NCI-H2081 (cell line): ENCODE measurements around the gene LTBP3.

Experiments used
- DNase-seq, 2 experiments: peaks; one replicate each; lab custom pipeline; 2025; lab: John Stamatoyannopoulos, UW

The LTBP3 gene

DNA sequence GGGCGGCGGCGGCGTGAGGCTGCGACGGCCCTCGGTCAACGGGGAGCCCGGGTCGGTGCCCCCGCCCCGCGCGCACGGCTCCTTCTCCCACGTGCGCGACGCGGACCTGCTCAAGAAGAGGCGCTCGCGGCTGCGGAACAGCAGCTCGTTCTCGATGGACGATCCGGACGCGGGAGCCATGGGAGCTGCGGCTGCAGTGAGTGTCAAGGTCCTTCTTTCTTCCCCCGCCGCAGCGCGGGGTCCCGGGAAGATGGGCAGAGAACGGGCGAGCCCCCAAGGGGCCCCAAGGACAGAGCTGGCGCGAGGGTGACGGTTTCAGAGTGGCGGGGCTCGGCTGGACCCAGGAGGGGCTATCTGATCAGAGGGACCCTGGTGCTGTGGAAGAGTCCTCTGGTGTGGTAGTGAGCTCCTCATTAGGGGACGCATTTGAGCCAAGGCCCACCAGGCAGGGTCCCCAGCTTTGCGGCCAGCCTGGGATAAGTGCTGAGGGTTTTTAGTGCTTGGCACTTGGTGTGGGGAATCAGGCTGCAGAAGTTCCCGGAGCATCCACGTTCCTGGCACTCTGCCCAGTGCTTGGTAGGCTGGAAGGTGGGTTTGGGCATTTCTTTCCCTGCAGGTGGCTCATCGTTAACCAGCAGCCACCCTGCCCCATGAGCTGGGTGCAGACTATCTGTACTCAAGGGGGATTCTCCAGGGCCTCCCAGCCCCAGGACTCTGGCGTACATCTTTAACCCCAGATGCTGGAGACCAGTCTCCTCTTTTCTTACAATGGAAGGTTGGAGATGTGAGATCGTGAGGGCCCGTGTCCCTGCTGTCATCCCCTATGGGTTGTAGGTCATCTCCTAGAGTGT lies 27.5 kb upstream of the LTBP3 start:
- DNase-seq, result no peak

DNA sequence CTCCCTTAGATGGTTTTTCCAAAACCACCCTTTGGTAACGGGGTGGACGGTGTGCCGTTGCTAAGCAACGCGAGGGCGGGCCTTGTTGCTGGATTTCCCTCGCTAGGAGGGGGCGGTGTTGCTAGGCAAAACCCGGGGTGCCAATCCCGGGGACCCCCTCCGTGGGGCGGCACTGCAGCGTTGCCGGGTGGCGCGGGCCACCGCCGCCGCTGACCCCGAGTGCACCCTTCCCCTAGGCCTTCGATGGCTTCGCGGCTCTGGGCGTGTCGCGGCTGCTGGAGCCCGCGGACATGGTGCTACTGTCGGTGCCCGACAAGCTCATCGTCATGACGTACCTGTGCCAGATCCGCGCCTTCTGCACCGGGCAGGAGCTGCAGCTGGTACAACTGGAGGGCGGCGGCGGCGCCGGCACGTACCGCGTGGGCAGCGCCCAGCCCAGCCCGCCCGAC lies 26.6 kb upstream of the LTBP3 start:
- DNase-seq, result no peak

DNA sequence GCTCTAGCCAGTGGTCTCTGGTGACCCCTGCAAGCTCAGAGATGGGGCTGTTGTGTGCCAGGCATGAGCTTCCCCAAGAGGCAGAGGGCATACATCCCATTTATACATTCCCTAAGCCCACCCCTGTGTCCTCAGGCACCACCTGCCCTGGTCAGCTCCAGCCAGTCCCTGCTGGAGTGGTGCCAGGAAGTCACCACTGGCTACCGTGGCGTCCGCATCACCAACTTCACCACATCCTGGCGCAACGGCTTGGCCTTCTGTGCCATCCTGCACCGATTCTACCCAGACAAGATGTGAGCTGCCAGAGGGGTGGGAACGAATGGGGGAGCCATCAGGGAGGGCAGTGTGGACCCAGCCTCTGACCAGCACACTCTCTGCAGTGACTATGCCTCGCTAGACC lies 25.9 kb upstream of the LTBP3 start:
- no peak for DNase-seq

DNA sequence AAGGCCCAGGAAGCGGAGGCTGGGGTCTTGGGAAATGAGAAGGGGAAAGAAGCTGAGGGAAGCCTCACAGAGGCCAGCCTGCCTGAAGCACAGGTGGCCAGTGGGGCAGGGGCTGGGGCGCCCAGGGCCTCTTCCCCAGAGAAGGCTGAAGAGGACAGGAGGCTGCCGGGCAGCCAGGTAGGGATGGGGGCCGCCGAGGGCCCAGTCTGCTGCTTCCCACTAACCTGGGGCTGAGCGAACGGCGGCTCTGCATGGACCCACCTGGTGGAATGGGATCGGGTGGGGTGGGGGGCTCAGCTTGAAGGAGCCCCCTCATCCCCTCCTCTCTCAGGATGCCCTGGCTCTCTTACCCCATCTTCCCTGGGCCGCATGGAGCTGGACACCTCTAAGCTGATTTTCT lies 25.4 kb upstream of the LTBP3 start:
- no peak for DNase-seq

DNA sequence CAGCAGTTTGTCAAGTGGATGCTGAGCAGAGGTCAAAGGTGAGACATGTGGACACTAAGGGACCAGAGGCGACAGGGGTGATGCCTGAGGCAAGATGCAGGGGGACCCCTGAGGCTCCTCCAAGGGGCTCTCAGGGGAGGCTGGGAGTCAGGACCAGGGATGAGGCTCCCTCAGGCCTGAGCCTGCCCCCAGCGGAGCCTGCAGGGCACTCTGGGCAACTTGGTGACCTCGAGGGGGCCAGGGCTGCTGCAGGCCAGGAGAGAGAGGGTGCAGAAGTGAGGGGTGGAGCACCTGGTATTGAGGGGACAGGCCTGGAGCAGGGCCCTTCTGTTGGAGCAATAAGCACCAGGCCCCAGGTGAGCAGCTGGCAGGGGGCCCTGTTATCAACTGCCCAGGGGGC lies 23.8 kb upstream of the LTBP3 start:
- no peak for DNase-seq

DNA sequence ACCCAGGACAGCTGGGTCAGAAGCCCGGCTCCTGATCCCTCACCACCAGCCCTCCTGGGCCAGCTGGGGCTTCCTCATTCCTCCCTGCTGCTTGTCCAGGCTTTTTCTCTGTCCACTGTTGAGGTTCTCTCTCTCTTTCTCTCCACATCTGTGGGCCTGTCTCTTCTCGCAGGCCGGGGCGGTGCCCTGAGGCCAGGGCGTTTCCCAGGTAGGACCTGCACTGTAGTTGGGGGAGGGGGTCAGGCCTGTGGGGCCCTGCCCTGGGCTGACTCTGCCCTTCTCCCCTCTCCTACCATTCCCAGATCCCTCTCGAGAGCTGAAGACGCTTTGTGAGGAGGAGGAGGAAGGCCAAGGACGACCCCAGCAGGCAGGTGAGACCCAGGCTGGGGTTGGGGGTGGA lies 22.6 kb upstream of the LTBP3 start:
- no peak for DNase-seq

DNA sequence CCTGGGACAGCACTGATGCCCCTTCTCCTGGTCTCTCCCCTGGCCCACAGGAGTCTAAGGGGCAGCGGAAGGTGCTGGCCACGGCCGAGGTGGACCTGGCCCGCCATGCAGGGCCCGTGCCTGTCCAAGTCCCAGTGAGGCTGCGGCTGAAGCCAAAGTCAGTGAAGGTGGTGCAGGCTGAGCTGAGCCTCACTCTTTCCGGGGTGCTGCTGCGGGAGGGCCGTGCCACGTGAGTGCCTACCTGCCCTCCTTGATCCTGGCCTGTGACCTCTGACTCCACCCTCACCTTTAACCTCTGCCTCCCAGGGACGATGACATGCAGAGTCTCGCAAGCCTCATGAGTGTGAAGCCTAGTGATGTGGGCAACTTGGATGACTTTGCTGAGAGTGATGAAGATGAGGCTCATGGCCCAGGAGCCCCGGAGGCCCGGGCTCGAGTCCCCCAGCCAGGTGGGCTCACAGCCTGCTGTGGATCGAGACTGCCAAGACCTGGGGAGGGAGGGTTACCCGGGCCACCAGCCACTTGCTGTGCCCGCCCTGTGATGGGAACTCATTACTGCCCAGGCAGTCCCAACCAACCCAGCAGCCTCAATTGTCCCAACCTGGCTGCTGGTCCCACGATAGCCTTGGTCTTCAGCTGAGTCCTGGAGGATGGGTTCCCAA lies 22.0 kb upstream of the LTBP3 start:
- DNase-seq, result no peak

DNA sequence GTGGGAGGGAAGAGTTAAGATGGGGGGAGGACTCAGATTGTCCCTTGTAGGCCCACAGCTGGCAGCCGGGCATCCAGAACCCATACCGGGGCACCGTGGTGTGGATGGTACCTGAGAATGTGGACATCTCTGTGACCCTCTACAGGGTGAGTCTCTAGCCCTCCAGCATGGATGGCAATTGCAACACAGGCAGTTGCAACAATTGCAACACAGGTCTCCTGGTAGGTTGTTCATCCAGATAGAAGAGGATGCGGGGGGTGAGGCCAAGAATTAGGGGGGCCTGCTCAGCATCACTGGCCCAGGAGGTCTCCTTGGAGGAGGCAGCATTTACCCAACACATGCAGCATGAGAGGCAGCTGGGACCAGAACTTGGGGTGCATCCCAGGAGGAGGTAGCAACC lies 21.1 kb upstream of the LTBP3 start:
- DNase-seq, result no peak

DNA sequence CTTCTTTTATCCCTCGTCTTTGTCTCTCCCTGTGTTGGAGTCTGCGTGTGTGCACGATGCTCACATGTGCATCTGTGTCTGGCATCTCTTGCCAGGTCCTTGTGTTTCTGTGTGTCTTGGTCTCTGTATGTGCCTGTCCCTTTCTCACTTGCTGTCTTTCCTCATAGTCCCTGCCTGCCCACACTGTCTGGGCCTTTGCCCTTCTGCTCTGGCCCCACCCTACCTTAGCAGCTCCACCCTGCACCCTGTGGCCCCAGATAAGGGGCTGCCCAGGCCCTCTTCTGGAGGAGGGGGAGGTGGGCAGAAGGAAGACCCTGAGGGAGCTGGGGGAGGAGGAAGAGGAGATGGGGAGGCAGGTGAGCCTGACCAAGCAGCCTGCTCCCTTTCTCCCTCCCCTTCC lies 20.5 kb upstream of the LTBP3 start:
- DNase-seq, result no peak

DNA sequence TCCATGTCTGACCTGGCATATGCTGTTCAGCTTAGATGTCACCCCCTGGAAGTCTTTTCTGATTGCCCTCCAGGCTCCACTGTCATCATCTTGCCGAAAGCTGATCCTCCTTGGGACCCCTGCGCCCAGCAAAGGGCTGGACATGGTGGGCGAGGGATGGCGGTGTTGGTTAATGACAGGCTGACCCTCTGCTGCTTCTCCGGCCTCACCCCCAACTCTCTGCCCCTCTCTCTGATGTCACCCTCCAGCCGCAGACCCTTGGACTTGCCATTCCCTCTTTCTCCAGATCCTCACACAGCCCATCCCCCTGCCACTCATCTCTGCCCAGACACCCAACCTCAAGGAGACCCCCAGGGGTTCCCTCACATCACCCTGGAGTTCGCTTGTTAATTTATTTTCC lies 20.0 kb upstream of the LTBP3 start:
- no peak for DNase-seq

DNA sequence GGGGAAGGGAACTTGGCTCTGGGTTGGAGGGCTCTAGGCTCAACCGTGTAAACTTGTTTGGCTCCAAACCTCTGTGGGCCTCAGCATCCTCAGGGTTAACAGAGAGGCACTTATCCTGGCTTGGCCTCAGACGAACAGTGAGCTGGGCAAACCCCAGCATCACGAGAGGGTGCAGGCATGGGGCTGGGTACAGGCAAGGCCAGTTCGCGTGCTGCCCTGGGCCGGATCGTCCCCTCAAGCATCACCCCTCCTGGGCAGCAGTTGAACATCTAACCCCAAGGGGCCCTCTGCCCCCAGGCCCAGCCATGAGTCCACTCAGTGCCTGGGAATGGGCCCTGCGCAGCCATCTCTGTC lies 19.6 kb upstream of the LTBP3 start:
- DNase-seq, result no peak

DNA sequence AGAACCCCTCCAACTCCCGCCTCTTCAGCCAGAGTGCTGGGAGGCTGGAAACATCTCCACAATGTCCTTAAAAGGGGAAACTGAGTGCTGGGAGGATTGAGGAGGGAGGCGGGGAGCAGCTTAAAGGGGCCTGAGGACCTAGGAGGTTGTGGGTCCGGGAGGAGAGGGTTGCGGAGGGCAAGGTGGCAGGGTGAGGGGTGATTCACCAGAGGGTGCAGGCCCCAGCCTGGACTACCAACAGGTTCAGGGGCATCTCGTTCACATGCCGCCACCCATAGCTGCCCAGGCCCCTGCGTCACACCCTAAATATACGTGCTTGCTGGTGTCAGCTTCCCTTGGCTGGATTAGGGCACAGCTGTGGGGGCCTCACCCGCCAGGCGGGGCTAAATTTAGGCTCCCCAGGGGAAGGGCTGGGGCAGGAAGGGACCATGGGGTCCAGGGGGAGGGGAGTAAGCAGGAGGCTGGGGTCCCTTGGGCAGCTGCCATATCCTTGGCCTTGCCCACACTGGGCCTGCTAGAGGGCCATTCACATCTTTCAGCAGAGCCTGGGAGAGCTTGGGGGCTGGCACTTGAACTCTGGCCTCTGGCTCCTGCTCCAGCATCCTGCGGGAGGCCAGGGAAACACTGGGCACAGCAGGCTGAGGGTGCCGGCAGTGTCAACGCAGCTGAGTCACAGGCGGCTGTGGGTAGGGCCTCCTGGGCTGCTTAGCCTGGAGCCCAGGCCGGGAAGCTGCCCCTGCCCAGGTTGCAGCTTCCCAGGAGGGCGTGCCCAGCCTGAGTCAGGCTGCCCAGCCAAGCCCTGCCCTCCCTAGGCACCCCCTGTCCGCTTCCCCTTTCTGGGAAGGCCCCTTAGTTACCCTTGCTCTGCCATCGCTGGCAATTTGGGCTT lies 19.0 kb upstream of the LTBP3 start:
- DNase-seq, result no peak

DNA sequence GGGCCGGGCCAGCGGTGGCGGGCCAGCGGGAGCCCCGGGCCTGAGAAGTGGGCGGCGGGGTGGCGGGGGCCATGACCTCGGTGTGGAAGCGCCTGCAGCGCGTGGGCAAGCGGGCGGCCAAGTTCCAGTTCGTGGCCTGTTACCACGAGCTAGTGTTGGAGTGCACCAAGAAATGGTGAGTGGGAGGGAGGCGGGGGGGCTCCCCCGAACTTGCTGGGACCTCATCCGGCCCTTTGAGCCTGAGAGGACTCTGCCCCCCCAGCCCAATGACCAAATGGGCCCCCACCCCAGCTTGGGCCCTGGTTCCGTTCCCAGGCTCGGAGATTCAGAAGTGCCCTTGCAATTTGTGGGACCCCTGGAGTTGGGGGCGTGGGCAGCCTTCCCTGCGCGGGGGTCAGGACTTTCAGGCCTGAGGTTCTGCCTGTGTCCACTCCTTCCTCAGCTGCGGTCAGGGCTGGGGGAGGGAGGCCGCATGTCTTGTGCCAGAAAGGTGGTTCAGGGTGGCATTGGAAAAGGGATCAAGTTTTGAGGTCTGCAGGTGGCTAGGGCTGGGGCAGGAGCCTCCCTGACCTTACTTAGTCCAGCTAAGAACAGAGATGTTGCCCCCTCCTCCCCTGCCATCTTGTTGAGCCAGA lies 18.2 kb upstream of the LTBP3 start:
- no peak for DNase-seq

DNA sequence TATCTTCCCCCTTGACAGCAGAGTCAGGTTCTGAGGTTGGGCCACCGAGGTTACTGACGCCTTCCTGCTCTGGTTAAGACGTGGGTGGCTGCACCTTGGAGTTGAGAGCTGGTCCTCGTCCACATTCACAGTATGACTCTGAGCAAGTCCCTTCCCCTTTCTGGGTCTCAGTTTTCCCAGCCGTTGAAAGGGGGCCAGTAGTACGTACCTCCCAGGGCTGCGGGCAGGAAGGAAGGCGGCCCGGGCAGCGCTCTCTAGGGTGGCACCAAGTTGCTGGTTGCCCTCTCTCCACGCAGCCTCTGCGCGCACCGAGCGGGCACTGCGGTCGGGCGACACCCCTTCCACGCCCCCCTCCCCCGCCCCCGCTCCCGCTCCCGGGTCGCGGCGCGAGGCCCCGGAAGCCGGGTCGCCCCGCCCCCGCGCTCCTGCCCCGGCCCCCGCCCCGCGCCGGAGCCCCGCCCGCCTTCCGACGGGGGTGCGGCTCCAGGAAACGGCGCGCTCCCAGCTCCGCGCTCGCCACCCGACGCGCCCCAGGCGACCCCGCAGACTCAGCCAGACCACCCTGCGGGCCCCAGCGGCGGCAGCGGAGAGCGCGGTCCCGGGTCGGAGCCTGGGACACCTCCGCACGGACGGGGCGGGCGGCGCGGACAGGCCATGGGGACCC lies 17.5 kb upstream of the LTBP3 start, which contains the start of gene EHBP1L1:
Gene EHBP1L1 (plus strand): TSS at position 486 of the 664 bp plus-strand sequence. CDS start 250 bp downstream, outside the sequence.
- peak; percentile 49 to 59 for DNase-seq

DNA sequence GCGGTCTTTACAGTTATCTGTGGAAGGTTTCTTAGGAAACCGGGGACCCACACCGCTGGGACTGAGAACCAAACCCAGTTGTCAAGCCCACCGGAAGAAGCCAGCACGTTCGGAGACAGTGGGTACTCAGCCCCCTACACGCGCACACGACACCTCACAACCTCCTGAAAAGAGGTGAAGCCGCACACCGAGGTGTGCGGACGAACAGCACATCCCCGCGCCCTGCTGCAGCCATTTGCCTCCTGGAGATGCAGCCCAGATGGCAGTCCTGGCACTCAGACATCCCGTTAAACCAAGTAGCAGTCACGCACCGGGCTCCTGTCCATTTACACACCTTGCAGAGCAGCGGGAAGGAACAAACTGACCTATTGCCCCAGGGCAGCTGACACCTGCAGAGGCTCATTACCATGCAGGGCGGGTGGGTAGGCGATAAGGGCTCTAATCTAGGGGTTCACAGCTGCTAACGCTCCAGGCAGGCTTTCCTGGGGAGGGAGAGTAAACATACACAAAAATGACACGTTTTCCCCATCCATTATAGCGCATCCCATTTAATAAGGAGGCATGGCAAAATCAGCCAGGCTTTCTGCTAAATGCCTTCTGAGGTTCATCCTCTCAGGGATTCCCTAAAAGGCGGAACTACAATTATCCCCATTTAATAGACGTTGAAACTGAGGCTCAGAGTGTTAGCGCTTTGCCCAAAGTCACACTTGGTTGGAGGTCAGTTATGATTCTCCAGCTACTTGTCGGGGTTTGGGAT lies 16.8 kb upstream of the LTBP3 start:
- peak; percentile 70 to 91 for DNase-seq

DNA sequence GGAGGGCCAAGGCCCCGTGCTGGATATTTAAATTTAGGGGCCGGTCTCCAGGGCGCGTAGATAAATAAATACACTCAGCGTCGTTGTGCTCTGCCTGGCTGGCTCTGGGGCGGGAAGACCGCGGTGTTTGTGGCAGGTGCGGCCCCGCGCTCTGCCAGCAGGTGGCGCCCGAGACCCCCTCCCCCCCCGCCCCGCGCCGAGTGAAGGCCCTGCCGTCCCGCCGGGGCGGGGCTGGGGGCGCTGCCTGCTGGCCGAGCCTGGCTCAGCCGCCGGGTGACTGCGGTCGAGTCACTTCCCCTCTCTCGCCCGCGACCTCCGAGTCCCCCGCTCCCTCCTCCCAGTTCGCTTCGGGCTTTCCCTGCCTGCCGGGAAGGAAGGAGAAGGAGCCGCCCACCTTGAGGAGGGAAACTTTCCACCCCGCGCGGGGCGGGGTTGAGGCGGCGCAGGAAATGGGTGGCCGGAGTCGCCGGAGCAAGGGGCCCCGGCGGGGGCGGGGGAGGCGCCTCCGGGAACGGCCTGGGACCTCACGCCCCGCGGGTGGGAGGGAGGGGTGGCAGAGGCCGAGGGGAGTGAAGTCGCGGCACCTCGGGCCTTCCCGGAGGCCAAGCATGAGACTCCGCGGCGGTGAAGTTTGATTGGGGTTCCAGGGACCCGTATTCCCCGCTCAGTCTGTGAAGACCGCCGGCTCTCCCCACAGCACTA lies 16.1 kb upstream of the LTBP3 start:
- DNase-seq, result peak; percentile 63 to 77

DNA sequence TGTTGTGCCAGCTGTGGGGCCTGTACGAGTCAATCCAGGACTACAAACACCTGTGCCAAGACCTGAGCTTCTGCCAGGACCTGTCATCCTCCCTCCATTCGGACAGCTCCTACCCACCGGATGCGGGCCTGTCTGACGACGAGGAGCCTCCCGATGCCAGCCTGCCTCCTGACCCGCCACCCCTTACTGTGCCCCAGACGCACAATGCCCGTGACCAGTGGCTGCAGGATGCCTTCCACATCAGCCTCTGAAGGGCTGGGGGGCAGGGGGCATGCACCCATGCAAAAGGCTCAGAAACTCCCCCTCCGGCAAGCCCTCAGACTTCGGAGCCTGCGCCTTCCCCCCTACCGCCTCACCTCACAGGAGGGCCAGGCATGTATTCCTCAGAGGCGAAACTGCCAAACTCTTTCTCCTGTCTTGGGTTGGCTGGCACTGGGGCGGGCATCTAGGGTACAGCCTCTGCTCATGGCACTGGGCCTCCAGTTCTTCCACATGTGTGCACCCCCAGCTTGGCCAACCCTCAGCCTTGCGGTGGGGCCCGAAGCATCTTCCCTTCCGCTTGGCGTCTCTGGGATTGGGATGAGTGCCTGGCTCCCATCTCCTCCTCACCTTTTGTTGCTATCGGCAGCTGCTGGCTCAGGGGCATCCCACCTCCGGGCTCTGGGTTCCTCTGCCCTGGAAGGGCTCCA lies 15.4 kb upstream of the LTBP3 start:
- DNase-seq, result peak in 1 of 2 experiments; percentile 47

DNA sequence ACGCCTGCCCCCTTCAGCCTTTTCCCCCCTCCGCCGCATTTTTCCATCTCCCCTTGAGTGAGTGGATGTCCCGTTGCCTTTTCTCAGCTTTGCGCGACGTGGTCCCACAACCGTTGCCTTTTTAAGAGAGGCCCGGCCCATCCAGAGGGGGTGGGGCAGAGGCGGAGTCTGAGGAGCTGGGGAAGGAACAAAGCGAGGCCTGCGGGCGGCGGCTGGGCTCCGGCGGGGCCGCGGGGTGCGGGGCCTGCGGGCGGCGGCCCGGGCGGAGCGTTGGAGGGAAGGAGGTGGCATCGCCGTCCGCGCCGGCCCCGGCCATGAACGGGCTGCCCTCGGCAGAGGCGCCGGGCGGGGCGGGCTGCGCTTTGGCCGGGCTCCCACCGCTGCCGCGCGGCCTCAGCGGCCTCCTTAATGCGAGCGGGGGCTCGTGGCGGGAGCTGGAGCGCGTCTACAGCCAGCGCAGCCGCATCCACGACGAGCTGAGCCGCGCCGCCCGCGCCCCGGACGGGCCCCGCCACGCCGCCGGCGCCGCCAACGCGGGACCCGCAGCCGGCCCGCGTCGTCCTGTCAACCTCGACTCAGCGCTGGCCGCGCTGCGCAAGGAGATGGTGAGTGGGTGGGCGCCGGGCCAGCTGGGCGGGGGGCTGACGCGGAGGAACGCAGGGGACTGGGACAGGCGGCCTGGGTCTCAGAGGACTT lies 14.3 kb upstream of the LTBP3 start, which contains the start of gene FAM89B:
Gene FAM89B (plus strand): TSS at position 183 of the 696 bp plus-strand sequence. CDS start 132 bp downstream, at position 315.
- peak; percentile 76 for DNase-seq

DNA sequence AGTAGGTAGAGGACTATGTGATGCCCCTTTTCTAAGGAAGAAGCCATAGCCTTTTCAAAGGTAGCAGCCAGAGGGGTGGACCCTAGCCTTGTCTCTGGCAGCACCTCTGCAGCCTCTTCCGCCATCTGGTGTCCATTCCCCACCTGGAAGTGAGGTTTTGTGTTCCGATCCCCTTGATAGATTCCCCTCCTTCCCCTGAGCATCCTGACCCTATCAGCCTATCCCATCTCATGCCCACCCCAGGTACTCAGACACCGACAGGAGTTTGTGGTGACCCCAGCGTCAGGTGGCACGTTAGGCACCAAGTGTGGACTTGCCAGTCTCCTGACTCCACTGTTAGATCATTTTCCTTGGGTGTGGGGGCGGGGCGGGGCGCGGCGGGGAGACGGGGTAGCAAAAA lies 13.8 kb upstream of the LTBP3 start:
- DNase-seq, result peak; percentile 39 to 67
